Activated CD8-positive, alpha-beta memory T cell treated with anti-CD3 and anti-CD28 coated beads, Interleukin-2, amount 50 U/mL, for 1 hour (primary cell): ENCODE results near the gene EIPR1.
"Not testable (repeated sequence)": the region's sequence is repeated elsewhere in the genome, so short reads cannot be mapped to it uniquely, and the experiment has no call there.

Source experiments
- DNase-seq: peaks from one replicate; pipeline ENCODE4 v3.0.0-alpha.2; 2020; ENCODE audit errors: extremely low read depth

Gene EIPR1

GRCh38 chr2:3357926-3358325, 19.7 kb downstream of the EIPR1 start:
- DNase-seq: no peak

DNA sequence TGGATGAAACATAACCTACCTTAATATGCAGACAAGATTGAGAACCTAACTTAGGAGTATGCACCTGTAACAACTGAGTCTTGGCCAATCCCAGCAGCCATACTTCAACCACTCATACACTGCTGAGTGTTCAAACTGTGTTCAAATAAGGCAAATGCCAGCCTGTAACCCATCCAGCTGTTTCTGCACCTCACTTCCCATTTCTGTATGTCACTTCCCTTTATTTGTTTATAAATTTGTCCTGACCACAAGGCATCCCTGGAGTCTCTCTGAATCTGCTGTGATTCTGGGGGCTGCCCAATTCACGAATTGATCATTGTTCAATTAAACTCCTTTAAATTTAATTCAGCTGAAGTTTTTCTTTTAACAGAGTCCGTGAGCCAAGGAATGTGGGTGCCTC, 20.2 kb downstream of the EIPR1 start:
- DNase-seq: not testable (repeated sequence)

GRCh38 chr2:3356799-3357198, 20.8 kb downstream of the EIPR1 start:
- DNase-seq: no peak

DNA sequence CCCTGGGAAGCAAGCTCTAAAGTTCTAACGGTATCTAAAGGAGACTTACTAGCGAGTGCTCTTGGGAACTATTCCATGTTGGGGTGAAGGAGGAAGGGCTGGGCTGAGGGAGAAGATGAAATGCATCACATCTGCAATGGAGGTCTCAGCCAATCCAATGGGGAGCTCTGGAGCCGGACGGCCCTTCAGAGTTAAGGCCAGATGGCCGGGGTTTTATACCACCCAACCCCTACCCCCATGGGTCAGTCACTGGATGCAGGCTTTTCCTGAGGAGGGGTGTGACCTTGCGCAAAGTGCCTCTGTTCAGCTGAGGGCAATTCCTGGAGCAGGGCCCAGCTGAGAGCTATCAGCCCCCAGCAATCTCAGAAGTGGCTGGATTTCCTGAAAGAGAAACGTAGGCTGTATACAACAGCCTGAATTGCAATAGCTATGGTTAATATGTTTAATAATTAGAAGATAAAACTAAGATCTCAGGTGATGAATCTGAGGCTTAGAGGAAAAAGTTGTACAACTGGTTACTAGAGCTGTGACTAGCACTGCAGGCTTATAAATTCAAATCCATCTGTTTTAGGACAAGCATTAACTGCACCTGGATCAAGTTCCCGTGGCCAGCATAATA, 21.6 kb downstream of the EIPR1 start:
- no peak for DNase-seq

GRCh38 chr2:3354986-3355385, 22.6 kb downstream of the EIPR1 start:
- no peak for DNase-seq

GRCh38 chr2:3349211-3349693, 28.4 kb downstream of the EIPR1 start:
- no peak for DNase-seq

DNA sequence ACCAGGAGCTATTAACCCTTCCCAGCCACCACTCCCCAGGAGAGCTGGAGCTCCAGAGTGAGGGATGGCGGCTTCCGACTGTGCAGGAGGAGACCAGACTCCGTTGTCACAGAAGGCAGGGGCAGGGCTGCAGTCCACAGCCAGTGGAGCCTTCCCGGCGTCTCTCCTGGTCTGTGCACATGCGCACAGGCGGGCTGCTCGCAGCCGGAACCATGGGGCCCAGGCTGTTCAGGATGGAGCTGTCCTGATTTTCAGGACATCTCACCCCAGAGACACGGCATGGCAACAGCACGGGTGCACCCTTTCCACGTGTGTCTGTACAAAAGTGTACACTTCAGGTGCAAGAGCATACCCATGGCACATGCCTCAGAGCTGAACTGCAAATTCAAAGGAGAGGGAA, 28.9 kb downstream of the EIPR1 start:
- DNase-seq: no peak

- DNase-seq: no peak
Observed at GRCh38 chr2:3345621-3346020, 32.0 kb downstream of the EIPR1 start.

DNA sequence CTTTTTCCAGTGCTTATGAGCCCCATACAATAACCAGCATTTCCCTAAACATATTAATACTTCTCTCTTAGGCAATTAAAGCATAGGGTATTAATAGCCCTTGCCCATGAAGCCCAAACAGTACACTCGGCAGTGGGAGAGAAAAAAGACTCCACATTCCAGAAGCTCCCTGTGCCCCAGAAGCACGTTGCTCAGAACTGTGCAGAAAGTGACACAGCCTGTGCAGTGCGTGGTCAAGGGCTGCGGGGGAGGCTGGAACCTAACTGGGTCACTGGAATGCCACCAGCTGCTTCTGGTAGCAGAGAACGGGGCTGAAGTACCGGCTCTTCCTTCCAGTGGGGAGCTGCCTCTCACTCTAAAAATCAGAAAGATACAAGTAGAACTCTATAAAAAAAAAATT, 32.7 kb downstream of the EIPR1 start:
- no peak for DNase-seq

DNA sequence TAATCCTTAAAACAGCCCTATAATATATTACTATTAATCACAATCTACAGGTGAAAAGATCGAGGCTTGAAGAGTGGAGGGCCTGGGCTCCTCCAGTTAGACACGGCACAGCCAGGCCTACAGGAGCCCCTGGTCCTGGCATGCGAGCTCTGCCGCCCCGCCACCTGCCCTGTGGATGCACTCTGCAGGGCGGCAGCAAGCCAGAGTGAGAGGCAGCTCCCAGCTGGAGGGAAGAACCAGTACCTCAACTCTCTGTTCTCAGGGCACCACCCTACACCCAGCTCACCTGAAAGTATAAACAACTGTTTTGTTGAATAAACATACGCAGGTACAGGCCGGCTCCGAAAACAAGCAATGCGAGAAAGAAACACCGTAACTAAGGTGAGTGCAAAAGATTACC, 34.6 kb downstream of the EIPR1 start:
- DNase-seq: no peak

DNA sequence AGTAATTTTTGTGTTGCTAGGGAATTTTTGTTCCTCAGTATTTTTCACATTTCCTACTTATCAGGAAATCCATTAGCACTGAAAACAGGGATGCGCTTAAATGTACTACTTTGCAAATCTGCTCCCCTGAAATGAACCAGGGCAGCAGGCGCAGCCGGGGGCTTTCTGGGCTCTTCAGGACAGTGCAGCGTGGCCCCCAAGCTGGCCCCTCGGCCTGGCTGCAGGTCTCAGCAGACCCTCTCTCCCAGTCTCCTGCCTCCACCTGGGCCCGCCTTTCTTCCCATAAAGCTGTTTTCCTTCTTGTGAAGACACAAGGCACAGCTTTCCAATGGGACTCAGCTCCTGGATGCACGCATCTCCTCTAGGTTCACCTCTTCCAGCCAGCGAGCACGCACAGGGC, 35.3 kb downstream of the EIPR1 start:
- DNase-seq: no peak

DNA sequence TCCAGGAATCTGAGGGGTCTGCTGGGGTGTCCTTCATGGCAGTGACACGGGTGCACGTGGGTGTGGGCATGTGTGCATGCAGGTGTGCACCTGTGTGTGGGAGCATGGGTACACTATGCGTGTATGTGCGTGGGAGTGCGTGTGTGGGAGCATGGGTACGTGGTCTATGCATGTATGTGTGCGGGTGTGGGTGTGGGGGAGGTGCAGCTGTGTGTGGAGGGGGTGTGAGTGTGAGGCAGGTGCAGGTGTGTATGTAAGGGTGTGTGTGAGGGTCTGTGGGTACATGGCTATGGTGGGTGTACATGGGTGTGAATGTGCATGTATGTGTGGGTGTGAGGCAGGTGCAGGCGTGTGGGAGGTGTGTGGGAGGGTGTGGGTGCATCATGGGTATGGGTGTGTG, 36.3 kb downstream of the EIPR1 start:
- no peak for DNase-seq

DNA sequence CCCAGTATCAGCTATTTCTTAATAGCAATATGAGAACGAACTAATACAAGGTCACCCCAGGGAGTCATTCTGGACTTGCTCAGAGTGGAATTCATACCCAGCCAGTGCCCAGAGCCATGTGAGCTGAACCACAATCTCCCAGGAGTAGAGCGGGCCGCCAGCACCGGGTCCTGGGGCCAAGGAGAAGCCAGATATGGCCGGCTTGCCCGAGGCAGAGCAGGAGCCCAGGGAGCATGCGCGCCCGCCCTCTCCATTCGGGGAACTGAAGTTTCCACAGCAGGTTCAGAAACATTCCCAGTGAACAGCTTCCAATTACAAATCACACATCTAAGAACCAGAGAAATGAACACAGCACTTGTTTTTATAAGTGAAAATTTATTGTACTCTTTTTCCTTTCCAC, 37.5 kb downstream of the EIPR1 start:
- DNase-seq: no peak

DNA sequence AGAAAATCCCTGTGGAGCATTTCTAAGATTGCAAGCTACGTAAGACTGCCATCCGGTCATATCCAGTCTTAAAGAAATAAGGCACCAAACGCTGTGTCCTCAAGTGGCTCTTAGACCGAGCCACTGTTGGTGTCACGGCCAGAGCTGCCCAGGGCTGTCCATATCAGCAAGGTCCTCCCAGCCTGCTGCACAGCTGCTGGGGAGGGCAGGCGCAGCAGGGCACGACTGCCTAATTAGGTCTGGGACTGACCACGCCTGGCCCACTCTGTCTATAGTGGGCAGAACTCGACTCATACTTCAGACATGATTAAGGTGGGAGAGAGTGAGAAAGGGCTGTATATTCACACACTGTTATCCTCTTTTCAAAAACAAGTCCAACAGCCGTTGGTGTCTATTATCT, 39.3 kb downstream of the EIPR1 start:
- DNase-seq: no peak

DNA sequence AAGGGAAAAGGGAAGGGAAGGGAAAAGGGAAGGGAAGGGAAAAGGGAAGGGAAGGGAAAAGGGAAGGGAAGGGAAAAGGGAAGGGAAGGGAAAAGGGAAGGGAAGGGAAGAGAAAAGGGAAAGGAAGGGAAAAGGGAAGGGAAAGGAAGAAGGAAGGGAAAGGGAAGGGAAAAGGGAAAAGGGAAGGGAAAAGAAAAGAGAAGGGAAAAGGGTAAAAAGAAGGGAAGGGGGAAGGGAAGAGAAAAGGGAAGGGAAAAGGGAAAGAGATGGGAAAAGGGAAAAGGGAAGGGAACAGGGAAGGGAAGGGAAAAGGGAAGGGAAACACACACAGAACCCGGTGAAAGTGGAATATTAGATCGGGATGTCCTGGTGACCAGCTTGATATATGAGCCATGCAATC, 40.8 kb downstream of the EIPR1 start:
- no peak for DNase-seq

GRCh38 chr2:3334392-3335345, 42.9 kb downstream of the EIPR1 start:
- DNase-seq: no peak

DNA sequence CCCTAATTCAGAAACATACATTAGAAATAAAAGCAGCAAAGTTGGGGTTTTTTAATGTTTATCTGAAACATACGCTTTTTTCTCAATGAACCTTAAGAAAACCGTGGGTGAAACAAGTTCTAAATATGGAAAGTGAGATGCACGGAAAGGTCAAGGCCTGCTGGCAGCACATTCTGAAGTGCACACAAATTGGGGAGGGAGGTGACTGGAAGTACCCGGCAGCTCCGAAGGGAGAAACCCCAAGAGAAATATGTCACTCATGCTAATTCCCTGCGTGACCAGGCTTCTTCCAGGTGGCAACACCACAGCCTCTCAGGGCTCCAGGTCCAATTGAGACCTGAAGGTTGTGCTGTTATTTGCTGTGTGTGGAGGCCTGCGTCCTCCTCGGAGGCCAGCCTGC, 45.5 kb downstream of the EIPR1 start:
- no peak for DNase-seq

- no peak for DNase-seq
Observed at GRCh38 chr2:3329491-3329890, 48.1 kb downstream of the EIPR1 start.

DNA sequence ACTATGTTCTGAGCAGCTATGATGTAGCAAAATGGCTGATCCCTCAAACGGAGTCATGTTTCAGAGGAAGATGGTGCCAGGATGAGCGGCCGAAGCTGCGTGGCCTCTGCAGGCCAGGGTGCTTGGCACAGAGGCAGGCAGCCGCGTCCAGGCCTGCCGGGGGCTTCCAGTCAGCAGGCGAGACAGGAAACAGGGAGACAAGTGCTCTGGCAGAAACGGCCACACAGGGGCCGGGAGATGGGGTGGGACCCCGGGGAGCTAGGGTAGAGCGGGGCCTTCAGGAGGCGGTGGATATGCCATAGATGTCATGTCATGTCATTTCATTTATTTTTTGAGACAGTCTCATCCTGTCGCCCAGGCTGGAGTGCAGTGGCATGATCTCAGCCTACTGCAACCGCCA, 50.7 kb downstream of the EIPR1 start:
- DNase-seq: no peak

DNA sequence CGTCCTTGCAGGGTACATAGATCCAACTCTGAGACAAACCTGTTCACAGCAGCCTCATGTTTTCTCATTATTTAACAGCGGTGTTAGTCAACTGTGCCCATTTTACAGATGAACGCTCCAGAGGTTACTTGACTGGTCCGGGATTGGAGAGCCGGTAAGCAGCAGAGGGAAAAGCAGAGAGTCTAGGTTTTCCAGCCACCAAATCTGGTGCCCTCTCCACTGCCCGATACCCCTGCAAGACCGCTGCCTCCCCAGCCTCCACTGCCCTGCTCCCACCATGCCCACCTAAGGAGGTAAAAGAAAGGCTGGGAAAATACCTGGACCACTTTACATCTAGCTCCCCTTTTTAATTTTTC, 51.5 kb downstream of the EIPR1 start:
- DNase-seq: no peak

GRCh38 chr2:3325458-3326181, 52.0 kb downstream of the EIPR1 start:
- no peak for DNase-seq

DNA sequence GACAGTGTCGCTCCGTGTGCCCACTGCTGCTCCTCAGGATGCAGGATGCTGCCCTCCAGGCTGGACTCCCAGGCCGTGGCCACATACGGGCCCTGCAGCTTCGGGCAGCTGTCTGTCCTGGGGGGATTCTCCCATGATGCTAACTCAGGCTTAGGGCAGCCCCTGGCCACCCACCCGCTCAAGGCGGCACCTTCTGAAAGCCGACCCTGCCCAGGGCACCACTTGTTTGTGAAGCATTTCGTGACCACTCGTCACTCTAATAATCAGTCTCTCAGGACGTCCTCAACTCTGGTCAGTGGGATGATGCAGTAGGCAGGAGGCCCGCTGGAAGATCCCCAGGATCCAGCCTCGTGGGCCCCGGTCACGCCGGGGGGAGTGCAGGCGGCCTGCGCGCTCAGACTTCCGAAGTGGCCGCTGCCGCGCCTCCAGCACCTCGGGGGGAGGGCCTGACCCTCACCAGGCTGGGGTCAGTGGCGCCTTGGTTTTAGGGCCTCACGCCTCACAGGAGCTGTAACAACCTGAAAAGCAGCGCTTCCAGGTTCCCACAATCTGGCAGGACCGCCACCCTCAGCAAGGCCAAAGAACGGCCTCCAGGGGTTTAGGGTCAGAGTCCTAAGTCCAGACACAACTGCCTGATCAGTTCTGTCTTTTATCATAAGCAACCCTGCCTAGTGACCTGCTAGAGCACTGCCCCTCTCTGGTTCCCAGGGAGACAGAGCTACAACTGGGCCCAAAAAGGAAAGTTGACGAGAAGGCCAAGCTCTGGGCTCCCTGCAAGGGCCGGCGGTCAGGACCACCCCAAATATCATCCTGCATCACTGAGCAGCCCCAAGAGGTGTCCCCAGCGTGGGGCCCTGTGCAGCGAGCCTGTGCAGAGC, 53.0 kb downstream of the EIPR1 start:
- DNase-seq: no peak
